Measurements from ENCODE around the gene USO1. TPM values are rescaled to one million over a fixed set of nuclear protein-coding genes. Genes with fewer than 3 reads are reported as not detected.

The USO1 gene
- total RNA-seq, 2 experiments from 2014 or later, result 32.5 to 37.5 TPM

- ChIA-PET POLR2A (no interaction called here), CTCF (interaction anchor here (0.9 kb wide), 1 partner anchor 29 kb away, joined by 3 read pairs; no protein-coding TSS in a partner anchor)
- peaks cover 25% of the 10 kb centered on the region for H3K4me1 Mint-ChIP-seq (ENCODE audit: low read depth)
- no peaks in the 10 kb centered on the region for H3K27me3 Mint-ChIP-seq (ENCODE audit: low read depth)
- DNase-seq (no peak), ATAC-seq (no peak)
- H3K27ac Mint-ChIP-seq, result no peak overlapping the region
- H3K9me3 Mint-ChIP-seq (ENCODE audit: insufficient read depth), result no peaks in the 10 kb centered on the region
- no peak overlapping the region for H3K4me3 Mint-ChIP-seq
- peaks cover 22% of the 10 kb centered on the region for H3K36me3 Mint-ChIP-seq (ENCODE audit: low read depth)
These were observed 5.5 kb downstream of the USO1 start for GRCh38 chr4:75729836-75730235.

- H3K9me3 Mint-ChIP-seq (ENCODE audit: insufficient read depth), result no peaks in the 10 kb centered on the region
- DNase-seq (no peak), ATAC-seq (no peak)
- no peak overlapping the region for H3K27ac Mint-ChIP-seq
- POLR2A ChIA-PET, result no interaction called here
- peaks cover 27% of the 10 kb centered on the region for H3K36me3 Mint-ChIP-seq (ENCODE audit: low read depth)
- H3K27me3 Mint-ChIP-seq (ENCODE audit: low read depth), result no peaks in the 10 kb centered on the region
- CTCF ChIA-PET, result no interaction called here
- H3K4me1 Mint-ChIP-seq (ENCODE audit: low read depth), result peaks cover 3% of the 10 kb centered on the region
- no peak overlapping the region for H3K4me3 Mint-ChIP-seq
These were observed 9.0 kb downstream of the USO1 start for GRCh38 chr4:75733369-75733768.

DNA sequence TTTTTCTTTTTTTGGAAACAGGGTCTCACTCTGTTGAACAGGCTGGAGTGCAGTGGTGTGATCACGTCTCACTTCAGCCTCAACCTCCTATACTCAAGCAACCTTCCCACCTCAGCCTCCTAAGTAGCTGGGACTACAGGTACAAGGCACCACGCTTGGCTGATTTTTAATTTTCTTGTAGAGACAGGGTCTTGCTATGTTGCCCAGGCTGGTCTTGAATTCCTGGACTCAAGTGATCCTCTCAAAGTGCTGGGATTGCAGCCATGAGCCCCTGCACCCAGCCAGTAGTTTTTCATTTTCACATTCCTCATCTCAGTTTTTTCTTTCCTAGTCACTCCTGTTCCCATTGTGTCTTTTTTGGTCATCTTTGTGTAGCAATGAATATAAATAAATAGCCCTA lies 11.1 kb downstream of the USO1 start:
- no peak overlapping the region for H3K27ac Mint-ChIP-seq
- H3K36me3 Mint-ChIP-seq (ENCODE audit: low read depth), result peaks cover 24% of the 10 kb centered on the region
- CTCF ChIA-PET, result no interaction called here
- DNase-seq (no peak), ATAC-seq (no peak)
- no peaks in the 10 kb centered on the region for H3K27me3 Mint-ChIP-seq (ENCODE audit: low read depth)
- POLR2A ChIA-PET, result no interaction called here
- H3K4me3 Mint-ChIP-seq, result no peak overlapping the region
- no peaks in the 10 kb centered on the region for H3K9me3 Mint-ChIP-seq (ENCODE audit: insufficient read depth)
- peaks cover 2% of the 10 kb centered on the region for H3K4me1 Mint-ChIP-seq (ENCODE audit: low read depth)

GRCh38 chr4:75736862-75737261 lies 12.5 kb downstream of the USO1 start:
- no peak overlapping the region for H3K27ac Mint-ChIP-seq
- POLR2A ChIA-PET, result interaction anchor here (0.7 kb wide), 1 partner anchor 1735 kb away, joined by 3 read pairs; no protein-coding TSS in a partner anchor
- ATAC-seq (no peak), DNase-seq (no peak)
- no peaks in the 10 kb centered on the region for H3K9me3 Mint-ChIP-seq (ENCODE audit: insufficient read depth)
- no peaks in the 10 kb centered on the region for H3K27me3 Mint-ChIP-seq (ENCODE audit: low read depth)
- peaks cover 23% of the 10 kb centered on the region for H3K36me3 Mint-ChIP-seq (ENCODE audit: low read depth)
- H3K4me3 Mint-ChIP-seq, result no peak overlapping the region
- peaks cover 2% of the 10 kb centered on the region for H3K4me1 Mint-ChIP-seq (ENCODE audit: low read depth)
- CTCF ChIA-PET, result no interaction called here

DNA sequence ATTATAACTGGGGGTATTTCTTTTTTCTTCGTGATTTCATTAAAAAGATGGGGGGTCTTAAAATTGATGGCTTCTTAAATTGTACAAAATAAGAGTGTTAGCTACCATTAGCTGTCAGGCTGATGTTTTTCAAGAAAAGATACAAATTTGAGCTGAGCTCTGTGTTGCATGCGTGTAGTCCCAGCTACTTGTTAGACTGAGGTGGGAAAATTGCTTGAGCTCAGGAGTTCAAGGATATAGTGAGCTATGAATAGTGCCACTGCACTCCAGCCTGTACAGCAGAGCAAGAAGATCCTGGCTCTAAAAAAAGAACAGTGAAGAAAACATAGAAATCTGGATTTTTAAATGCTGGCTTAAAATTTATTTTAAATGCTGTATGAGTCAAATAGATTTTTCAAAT lies 13.0 kb downstream of the USO1 start:
- ATAC-seq (no peak), DNase-seq (no peak)
- Mint-ChIP-seq H3K27ac (no peak overlapping the region), H3K4me1 (ENCODE audit: low read depth) (peaks cover 2% of the 10 kb centered on the region), H3K9me3 (ENCODE audit: insufficient read depth) (no peaks in the 10 kb centered on the region), H3K27me3 (ENCODE audit: low read depth) (no peaks in the 10 kb centered on the region), H3K36me3 (ENCODE audit: low read depth) (peaks cover 20% of the 10 kb centered on the region), H3K4me3 (no peak overlapping the region)
- ChIA-PET POLR2A (interaction anchor here (0.7 kb wide), 1 partner anchor 1734 kb away, joined by 3 read pairs; no protein-coding TSS in a partner anchor), CTCF (no interaction called here)

DNA sequence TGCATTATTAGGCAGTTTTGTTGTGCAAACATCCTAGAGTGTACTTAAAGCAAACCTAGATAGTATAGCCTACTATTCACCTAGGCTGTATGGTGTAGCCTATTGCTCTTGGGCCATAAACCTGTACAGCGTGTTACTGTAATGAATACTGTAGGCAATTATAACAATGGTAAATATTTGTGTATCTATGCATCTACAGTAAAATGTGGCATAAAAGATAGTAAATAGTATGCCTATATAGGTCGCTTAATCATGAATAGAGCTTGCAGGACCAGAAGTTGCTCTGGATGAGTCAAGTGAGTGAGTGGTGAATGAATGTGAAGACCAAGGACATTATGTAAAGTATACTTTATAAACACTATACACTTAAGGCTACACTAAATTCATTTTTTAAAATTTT lies 16.6 kb downstream of the USO1 start:
- POLR2A ChIA-PET, result no interaction called here
- Mint-ChIP-seq H3K4me1 (ENCODE audit: low read depth) (no peaks in the 10 kb centered on the region), H3K9me3 (ENCODE audit: insufficient read depth) (no peaks in the 10 kb centered on the region), H3K36me3 (ENCODE audit: low read depth) (peaks cover 7% of the 10 kb centered on the region), H3K27me3 (ENCODE audit: low read depth) (no peaks in the 10 kb centered on the region), H3K4me3 (no peak overlapping the region), H3K27ac (no peak overlapping the region)
- CTCF ChIA-PET, result interaction anchor here (0.6 to 1.4 kb wide), 2 partner anchors 14 to 15 kb away, joined by 3 to 4 read pairs; no protein-coding TSS in a partner anchor
- no peak for ATAC-seq
- DNase-seq, result no peak

- Mint-ChIP-seq H3K36me3 (ENCODE audit: low read depth) (peaks cover 7% of the 10 kb centered on the region), H3K27me3 (ENCODE audit: low read depth) (no peaks in the 10 kb centered on the region), H3K27ac (no peak overlapping the region), H3K4me3 (no peak overlapping the region), H3K9me3 (ENCODE audit: insufficient read depth) (no peaks in the 10 kb centered on the region), H3K4me1 (ENCODE audit: low read depth) (no peaks in the 10 kb centered on the region)
- ChIA-PET CTCF (no interaction called here), POLR2A (no interaction called here)
- DNase-seq, result no peak
- no peak for ATAC-seq
These were observed 18.1 kb downstream of the USO1 start for GRCh38 chr4:75742451-75742850.

DNA sequence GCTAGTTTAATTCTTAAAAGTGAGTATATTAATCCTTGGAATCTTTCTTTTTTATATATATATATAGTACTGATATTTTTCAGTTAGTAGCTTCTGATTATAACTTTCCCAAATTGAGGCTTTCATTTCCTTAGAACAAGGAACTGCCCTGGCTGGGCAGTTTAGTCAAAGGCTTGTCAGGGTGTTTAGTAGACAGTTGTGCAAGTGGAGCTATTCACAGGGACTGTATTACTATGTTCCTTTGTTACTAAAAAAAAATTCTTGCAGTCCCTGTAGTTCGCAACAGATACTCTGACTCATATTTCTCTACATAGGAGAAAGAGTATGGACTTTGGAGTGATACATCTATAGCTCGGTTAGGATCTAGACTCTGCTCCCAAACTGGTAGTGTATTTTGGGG lies 20.8 kb downstream of the USO1 start:
- Mint-ChIP-seq H3K27ac (no peak overlapping the region), H3K4me1 (ENCODE audit: low read depth) (no peaks in the 10 kb centered on the region), H3K4me3 (no peak overlapping the region), H3K36me3 (ENCODE audit: low read depth) (peaks cover 9% of the 10 kb centered on the region), H3K9me3 (ENCODE audit: insufficient read depth) (no peaks in the 10 kb centered on the region), H3K27me3 (ENCODE audit: low read depth) (no peaks in the 10 kb centered on the region)
- DNase-seq, result no peak
- ChIA-PET POLR2A (no interaction called here), CTCF (no interaction called here)
- ATAC-seq, result no peak

DNA sequence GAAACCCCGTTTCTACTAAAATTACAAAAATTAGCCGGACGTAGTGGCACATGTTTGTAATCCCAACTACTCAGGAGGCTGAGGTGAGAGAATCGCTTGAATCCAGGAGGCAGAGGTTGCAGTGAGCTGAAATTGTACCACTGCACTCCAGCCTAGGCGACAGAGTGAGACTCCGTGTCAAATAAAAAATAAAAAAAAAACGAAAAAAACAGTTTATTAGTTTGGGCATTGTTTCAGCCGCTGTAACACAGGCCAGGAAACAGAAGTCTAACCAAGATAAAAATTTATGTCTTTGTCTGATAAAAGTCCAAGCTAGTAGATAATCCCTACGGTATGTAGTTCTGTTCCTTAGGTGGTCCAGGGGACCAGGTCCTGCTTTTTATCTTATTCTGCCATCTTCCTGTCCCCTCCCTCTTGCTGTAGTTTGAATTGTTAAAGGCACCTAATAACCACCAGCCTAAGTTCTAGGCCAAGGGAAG lies 21.4 kb downstream of the USO1 start:
- ChIA-PET CTCF (interaction anchor here (0.8 kb wide), 1 partner anchor 22 kb away, joined by 3 read pairs; the partner anchor contains the start of gene USO1), POLR2A (interaction anchor here (0.7 to 1.1 kb wide), 2 partner anchors 20 to 21 kb away, joined by 3 read pairs; no protein-coding TSS in a partner anchor)
- Mint-ChIP-seq H3K27ac (no peak overlapping the region), H3K9me3 (ENCODE audit: insufficient read depth) (no peaks in the 10 kb centered on the region), H3K4me1 (ENCODE audit: low read depth) (no peaks in the 10 kb centered on the region), H3K36me3 (ENCODE audit: low read depth) (peaks cover 9% of the 10 kb centered on the region), H3K27me3 (ENCODE audit: low read depth) (no peaks in the 10 kb centered on the region), H3K4me3 (no peak overlapping the region)
- no peak for ATAC-seq
- no peak for DNase-seq

DNA sequence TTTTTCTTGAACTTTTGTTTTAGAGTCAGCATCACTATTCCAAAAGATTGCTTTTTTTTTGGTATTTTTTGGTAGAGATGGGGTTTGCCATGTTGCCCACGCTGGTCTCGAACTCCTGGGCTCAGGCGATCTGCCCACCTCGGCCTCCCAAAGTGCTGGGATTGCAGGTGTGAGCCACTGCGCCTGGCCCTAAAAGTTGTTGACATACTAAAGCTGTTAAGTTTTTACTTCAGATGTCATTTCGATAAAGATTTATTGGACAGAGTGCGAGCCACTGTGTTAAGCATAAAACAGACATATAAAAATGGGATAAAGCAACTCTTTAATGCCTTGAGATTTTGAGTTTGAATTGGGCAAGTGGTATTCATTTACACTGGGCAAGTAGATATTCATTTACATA lies 28.3 kb downstream of the USO1 start:
- peaks cover 28% of the 10 kb centered on the region for H3K36me3 Mint-ChIP-seq (ENCODE audit: low read depth)
- DNase-seq, result no peak
- no peak for ATAC-seq
- POLR2A ChIA-PET, result interaction anchor here (0.6 kb wide), 1 partner anchor 687 kb away, joined by 4 read pairs; no protein-coding TSS in a partner anchor
- no peaks in the 10 kb centered on the region for H3K4me1 Mint-ChIP-seq (ENCODE audit: low read depth)
- H3K27me3 Mint-ChIP-seq (ENCODE audit: low read depth), result no peaks in the 10 kb centered on the region
- no peak overlapping the region for H3K27ac Mint-ChIP-seq
- H3K4me3 Mint-ChIP-seq, result no peak overlapping the region
- CTCF ChIA-PET, result no interaction called here
- no peaks in the 10 kb centered on the region for H3K9me3 Mint-ChIP-seq (ENCODE audit: insufficient read depth)

DNA sequence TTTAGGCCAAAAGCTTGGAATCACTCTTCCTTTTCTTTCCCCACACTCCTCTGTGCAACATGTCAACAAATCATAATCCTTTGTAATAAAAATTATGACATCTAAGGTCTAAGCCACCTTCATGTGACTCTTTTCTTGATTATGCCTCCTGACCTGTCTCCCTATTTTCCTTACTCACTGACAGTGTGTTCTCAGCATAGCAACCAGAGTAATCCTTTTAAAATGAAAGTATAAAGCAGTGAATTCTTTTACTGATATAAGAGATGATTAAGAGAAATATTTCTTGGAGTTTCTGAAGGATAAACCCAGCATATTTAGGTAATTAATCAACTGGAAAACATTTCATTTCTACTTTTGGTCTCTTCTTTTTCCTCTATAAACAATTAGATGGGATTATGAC lies 44.7 kb downstream of the USO1 start:
- H3K27me3 Mint-ChIP-seq (ENCODE audit: low read depth), result no peaks in the 10 kb centered on the region
- ChIA-PET POLR2A (interaction anchor here (0.7 to 1.0 kb wide), 2 partner anchors 21 to 44 kb away, joined by 3 read pairs; no protein-coding TSS in a partner anchor), CTCF (no interaction called here)
- H3K27ac Mint-ChIP-seq, result no peak overlapping the region
- peaks cover 23% of the 10 kb centered on the region for H3K36me3 Mint-ChIP-seq (ENCODE audit: low read depth)
- no peaks in the 10 kb centered on the region for H3K4me1 Mint-ChIP-seq (ENCODE audit: low read depth)
- DNase-seq (no peak), ATAC-seq (no peak)
- H3K9me3 Mint-ChIP-seq (ENCODE audit: insufficient read depth), result no peaks in the 10 kb centered on the region
- H3K4me3 Mint-ChIP-seq, result no peak overlapping the region

DNA sequence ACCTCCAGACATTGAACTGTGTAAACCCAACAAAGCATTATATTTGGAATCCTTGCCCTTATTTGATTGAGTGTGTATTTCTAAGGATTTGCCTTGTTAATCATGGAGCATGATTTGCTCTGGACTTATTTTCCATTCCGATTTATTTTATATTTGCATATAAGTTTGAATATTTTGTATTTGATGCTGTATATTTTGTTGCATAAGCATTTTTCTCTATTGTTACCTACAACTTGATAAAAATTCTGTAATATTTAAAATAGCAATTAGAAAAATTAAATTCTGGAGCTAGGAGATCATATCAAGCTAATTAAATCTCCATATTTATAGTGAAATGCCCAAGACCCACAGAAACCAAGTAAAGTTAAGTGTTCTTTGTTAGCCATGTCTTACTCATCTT lies 47.2 kb downstream of the USO1 start:
- DNase-seq (no peak), ATAC-seq (no peak)
- Mint-ChIP-seq H3K4me1 (ENCODE audit: low read depth) (no peaks in the 10 kb centered on the region), H3K4me3 (no peak overlapping the region), H3K36me3 (ENCODE audit: low read depth) (peaks cover 41% of the 10 kb centered on the region), H3K27me3 (ENCODE audit: low read depth) (no peaks in the 10 kb centered on the region), H3K27ac (no peak overlapping the region), H3K9me3 (ENCODE audit: insufficient read depth) (no peaks in the 10 kb centered on the region)
- ChIA-PET POLR2A (no interaction called here), CTCF (no interaction called here)

DNA sequence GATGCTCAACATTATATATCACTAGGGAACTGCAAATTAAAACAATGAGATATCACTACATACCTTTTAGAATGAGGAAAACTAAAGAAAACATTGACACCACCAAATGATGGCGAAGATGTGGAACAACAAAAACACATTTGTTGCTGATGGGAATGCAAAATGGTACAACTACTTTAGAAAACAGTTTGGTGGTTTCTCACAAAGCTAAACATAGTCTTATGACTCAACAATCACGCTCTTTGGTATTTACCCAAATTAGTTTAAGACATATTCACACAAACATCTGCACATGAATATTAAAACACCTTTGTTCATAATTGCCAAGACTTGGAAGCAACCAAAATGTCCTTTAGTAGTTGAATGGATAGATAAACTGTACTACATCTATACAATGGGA lies 53.2 kb downstream of the USO1 start:
- Mint-ChIP-seq H3K36me3 (ENCODE audit: low read depth) (peaks cover 56% of the 10 kb centered on the region), H3K9me3 (ENCODE audit: insufficient read depth) (no peaks in the 10 kb centered on the region)

More for the DNA sequence above, 53.2 kb downstream of the USO1 start:
- ChIA-PET CTCF (no interaction called here), POLR2A (no interaction called here)
- Mint-ChIP-seq H3K27me3 (ENCODE audit: low read depth) (no peaks in the 10 kb centered on the region), H3K4me1 (ENCODE audit: low read depth) (no peaks in the 10 kb centered on the region), H3K4me3 (no peak overlapping the region), H3K27ac (no peak overlapping the region)
- DNase-seq, result no peak
- ATAC-seq, result no peak
